Stimulated activated naive CD8-positive, alpha-beta T cell treated with anti-CD3 and anti-CD28 coated beads, Interleukin-15, Interleukin-2, amounts not matched to agents 100 ng/mL and 50 ng/mL, for 24 hours (primary cell): ENCODE measurements around the gene PLSCR3.

Source experiments
- H3K27ac Mint-ChIP-seq: one replicate; pipeline ENCODE4 v1.8.0; 2021; ENCODE audit warnings: mild to moderate bottlenecking, mixed read lengths
- H3K27me3 Mint-ChIP-seq: one replicate; pipeline ENCODE4 v1.8.0; 2021; ENCODE audit warnings: mixed read lengths
- H3K36me3 Mint-ChIP-seq: one replicate; pipeline ENCODE4 v1.8.0; 2021; ENCODE audit warnings: low read depth, mixed read lengths
- H3K4me1 Mint-ChIP-seq: one replicate; pipeline ENCODE4 v1.8.0; 2021; ENCODE audit warnings: low read depth, mixed read lengths
- H3K4me3 Mint-ChIP-seq: one replicate; pipeline ENCODE4 v1.8.0; 2021; ENCODE audit warnings: mild to moderate bottlenecking, mixed read lengths
- H3K9me3 Mint-ChIP-seq: one replicate; pipeline ENCODE4 v1.8.0; 2021; ENCODE audit warnings: mixed read lengths

The PLSCR3 gene

DNA sequence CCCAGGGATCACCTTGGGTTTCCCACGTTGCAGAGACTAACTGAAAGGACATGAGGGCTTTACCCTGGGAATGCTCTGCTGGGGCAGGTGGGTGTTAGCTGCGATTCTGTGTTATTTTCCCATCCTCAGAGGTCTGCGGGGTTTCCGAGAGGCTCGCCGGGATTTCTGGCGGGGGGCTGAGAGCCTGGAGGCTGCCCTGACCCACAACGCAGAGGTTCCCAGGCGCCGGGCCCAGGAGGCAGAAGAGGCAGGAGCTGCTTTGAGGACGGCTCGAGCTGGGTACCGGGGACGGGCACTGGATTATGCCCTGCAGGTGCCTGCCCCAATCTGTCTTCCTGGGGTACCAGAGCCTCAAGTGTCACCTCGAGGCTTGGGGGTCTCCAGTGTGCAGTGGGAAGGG is 51.1 kb downstream of the PLSCR3 start:
- Mint-ChIP-seq H3K4me3 (no peak overlapping the region), H3K36me3 (peaks cover 45% of the 10 kb centered on the region), H3K9me3 (no peaks in the 10 kb centered on the region), H3K4me1 (peaks cover 19% of the 10 kb centered on the region), H3K27ac (peak overlapping the region; percentile 17), H3K27me3 (no peaks in the 10 kb centered on the region)

DNA sequence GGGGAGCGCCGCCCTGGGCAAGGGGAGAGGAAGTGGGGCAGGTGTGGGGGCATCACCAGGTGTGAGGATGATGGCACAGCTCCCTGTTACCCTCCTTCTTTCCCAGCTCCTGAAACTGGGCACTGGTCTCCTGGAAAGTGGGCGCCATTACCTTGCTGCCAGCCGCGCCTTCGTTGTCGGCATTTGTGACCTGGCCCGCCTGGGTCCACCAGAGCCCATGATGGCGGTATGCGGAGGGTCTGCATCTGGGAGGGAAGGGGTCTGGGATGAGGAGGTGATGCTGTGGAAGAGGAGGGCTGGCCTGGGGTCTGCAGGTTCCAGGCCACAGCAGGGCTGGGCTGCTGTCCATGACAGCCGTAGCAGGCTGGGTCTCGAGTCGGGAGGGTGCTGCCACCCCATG is 52.5 kb downstream of the PLSCR3 start:
- Mint-ChIP-seq H3K4me1 (peaks cover 31% of the 10 kb centered on the region), H3K27ac (no peak overlapping the region), H3K27me3 (no peaks in the 10 kb centered on the region), H3K36me3 (peaks cover 49% of the 10 kb centered on the region), H3K9me3 (no peaks in the 10 kb centered on the region), H3K4me3 (no peak overlapping the region)

DNA sequence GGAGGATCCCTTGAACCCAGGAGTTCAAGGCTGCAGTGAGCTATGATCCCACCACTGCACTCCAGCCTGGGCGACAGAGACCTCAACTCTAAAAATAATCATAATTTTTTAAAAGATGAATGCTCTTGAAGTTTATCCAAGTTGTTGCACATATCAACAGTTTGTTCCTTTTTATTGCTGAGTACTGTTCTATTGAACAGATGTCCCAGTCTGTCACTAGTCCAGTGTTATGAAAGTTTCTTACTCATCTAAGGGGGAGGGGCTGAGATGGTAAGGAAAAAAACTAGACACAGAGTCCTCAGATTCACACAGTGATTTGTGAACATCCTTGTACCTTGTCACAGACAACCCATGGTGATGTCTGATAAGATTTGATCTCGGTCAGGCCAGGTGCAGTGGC is 54.1 kb downstream of the PLSCR3 start:
- Mint-ChIP-seq H3K27ac (peak overlapping the region; percentile 8), H3K36me3 (peaks cover 40% of the 10 kb centered on the region), H3K4me3 (no peak overlapping the region), H3K4me1 (peaks cover 42% of the 10 kb centered on the region), H3K9me3 (no peaks in the 10 kb centered on the region), H3K27me3 (no peaks in the 10 kb centered on the region)
